Measurements from ENCODE around the gene MLST8.

- TF ChIP-seq POLR2AphosphoS5 (IDR thresholded peaks at IDR 0.05) (no peak), EP300 (IDR thresholded peaks at IDR 0.05) (no peak), POLR2A (IDR thresholded peaks at IDR 0.05) (no peak)
These were observed 31.8 kb downstream of the MLST8 start for GRCh38 chr16:2237102-2237482.
